ENCODE measurements around the gene DCXR.

The DCXR gene

GRCh38 chr17:82073446-82073845 lies 35.9 kb upstream of the DCXR start:
- DNase-seq (ENCODE audit: low read depth in 1 of 2, low spot score in 1 of 2) = no peak

DNA sequence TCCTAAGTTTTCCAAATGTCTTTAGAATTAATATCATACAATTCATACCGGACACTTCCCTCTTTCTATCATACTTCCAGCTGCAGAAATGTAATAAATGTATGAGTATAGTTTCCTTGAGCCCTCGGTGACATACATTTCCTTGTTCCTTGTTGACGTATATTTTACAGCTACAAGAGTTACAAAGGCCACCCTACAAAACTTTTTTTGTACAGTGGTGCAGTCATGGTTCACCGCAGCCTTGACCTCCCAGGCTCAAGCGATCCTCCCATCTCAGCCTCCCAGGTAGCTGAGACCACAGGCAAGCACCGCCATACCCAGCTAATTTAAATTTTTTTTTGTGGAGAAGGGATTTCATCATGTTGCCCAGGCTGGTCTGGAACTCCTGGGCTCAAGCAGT lies 35.3 kb upstream of the DCXR start:
- no peak for DNase-seq (ENCODE audit: low read depth in 1 of 2, low spot score in 1 of 2)

DNA sequence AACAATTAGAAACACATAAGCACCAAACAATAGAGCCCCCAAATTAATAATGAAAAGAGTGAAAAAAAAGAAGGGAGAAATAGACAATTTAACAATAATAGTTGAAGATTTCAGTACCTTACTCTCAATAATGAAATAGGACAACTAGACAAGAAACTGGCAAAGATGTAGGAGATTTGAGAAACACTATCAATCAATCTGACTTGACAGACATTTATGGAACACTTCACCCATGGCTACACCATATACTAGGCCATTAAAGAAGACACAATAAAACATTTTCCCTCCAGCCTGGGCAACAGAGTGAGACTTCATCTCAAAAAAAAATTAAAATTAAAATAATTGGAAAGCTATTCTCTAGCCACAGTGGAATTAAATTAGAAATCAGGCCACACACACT lies 33.1 kb upstream of the DCXR start:
- no peak for DNase-seq (ENCODE audit: low read depth in 1 of 2, low spot score in 1 of 2)

DNA sequence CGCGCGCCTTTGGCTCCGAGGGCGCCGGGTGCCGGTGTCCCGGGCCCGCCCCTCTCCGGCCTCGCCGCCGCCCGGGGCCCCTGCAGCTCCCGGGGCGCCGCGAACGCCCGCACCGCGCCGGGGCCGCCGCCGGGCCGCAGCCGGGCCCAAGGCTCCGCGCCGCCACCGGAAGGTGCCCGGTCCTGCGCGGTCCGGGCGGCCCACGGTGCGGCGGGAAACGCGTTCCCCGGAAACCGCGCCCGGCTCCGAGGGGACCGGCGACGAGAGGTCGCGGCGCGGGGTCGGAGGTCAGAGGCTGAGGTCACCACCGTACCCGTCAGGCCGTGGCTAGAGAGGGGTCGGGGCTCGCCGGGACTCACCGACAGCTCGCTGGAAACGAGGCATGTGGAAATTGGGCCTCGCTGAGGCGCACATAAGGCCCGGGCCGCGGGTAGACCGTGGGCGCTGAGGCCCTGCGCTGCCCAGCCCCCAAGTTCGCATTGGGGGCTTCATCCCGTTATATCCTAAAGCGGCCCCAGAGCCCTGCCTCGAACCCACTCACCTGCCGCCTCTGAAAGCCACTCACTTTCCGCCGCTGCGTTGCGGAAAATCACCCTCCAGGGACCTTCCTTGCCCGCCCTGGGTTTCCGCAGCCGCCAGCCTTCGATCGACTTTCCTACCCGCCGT lies 28.3 kb upstream of the DCXR start, which contains the start of gene DUS1L:
Gene DUS1L, minus strand, starts transcription at position 167 of the 666 bp plus-strand sequence. CDS start 745 bp downstream, outside the sequence.
- DNase-seq (ENCODE audit: low read depth in 1 of 2, low spot score in 1 of 2) = peak; percentile 51 to 63

DNA sequence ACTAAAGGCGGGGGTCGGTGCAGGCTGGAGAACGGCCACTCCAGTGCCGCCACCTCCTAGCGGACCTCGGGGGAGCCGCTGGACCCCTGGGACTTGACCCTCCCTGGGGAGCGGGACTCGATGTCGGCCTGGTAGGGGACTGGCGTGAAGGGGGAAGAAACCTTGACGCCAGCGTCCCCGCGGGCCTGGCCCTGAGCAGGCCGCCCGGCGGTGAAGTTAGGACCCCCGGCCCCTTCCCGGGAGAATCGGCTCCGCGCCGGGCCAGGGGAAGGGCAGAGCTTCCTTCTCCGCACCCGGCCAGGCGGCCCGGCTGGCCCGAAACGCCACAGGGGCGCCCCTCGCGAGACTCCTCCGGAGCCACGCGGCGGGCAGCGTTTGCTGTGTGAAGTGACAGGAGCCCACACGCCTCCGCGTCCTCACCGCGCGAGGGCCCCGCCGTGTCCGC lies 27.7 kb upstream of the DCXR start:
- DNase-seq (ENCODE audit: low read depth in 1 of 2, low spot score in 1 of 2) = no peak

- no peak for DNase-seq (ENCODE audit: low read depth in 1 of 2, low spot score in 1 of 2)
These were observed 27.1 kb upstream of the DCXR start for GRCh38 chr17:82064433-82065192.

DNA sequence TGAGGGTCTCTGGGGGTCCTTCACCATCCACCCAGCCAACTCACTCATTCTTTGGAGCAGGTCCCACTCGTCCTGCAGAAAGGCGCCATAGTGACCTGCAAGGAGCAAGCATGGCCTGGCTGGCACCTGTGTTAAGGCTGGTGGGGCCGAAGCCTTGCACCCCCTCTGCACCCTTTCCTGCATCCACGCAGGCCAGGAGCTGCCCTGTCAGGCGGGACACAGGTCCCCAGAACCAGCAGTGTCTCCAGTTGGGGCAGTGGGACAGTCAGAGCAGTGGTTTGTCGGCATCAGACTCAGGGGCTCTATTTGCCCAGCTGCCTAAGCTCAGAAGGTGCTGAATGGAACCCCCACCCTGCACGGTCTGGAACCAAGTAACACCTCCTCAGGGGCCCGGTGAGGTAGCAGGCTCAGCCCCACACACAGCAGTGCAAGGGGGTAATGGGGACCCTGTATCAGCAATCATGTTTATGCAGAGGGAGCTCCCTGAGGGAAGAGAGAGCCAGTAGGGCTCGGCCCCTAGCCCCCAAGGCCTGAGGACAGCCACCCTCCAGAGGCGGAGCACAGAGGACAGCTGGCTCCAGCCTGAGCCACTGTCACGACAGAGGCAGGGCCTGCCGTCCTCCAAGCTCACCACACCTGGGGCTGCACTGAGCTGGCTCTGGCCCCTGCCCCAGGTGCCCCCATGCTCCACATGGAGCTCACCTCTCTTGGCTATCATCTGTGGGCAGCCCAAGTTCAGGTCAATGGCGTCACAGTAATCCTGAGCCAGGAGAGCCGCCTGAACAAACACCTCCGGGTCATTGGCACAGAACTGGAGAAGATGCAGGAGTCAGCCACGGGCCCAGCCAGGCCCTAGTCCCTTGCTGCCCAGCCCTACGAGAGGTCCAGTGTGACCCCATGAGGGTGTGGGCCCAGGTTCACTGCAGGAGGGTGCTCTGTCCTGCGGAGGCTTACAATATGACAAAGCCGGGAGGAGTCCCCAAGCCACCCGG lies 26.2 kb upstream of the DCXR start:
- DNase-seq (ENCODE audit: low read depth in 1 of 2, low spot score in 1 of 2) = no peak

GRCh38 chr17:82062984-82063368 lies 25.5 kb upstream of the DCXR start:
- DNase-seq (ENCODE audit: low read depth in 1 of 2, low spot score in 1 of 2) = no peak

DNA sequence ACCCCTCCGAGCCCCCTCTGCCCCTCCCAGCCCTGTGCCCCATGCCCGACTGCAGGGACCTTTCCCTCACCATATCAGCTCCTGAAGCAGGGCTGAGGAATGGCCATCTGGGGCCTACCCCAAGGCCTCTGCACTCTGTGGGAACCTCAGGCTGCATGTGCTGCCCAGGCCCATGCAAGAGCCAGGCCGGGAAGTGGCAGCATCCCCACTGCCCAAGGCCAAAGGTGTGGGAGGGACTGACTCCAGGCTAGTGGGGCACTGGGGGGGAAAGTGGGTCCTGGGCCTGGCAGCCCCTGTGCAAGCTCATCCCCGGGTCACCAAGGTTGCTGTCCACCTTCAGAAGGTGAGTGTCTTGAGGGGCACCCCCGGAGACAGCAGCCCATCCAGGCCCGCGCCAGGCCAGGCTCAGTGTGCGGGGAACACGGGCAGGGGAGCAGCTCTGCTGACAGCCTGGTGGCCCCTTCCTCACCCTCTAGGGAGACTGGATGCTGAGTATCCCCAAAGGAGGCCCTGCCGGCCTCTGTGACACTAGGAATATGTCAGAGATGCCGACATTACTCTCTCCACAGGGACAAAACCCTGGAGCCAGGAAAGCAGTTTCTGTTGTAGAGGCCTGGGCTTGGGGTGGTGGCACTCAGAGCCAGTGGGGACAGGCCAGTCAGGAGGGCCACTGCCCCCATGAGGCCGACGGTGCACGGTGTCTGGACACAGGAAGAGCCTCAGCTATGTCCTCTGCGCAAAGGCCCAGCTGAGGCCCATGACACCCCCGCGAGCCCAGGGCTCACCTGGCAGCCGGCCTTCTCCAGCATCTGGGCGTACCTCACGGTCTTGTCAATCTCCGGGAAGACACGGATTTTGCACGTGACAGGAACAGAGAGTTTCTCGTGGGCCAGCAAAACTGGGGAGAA lies 24.8 kb upstream of the DCXR start:
- no peak for DNase-seq (ENCODE audit: low read depth in 1 of 2, low spot score in 1 of 2)

DNA sequence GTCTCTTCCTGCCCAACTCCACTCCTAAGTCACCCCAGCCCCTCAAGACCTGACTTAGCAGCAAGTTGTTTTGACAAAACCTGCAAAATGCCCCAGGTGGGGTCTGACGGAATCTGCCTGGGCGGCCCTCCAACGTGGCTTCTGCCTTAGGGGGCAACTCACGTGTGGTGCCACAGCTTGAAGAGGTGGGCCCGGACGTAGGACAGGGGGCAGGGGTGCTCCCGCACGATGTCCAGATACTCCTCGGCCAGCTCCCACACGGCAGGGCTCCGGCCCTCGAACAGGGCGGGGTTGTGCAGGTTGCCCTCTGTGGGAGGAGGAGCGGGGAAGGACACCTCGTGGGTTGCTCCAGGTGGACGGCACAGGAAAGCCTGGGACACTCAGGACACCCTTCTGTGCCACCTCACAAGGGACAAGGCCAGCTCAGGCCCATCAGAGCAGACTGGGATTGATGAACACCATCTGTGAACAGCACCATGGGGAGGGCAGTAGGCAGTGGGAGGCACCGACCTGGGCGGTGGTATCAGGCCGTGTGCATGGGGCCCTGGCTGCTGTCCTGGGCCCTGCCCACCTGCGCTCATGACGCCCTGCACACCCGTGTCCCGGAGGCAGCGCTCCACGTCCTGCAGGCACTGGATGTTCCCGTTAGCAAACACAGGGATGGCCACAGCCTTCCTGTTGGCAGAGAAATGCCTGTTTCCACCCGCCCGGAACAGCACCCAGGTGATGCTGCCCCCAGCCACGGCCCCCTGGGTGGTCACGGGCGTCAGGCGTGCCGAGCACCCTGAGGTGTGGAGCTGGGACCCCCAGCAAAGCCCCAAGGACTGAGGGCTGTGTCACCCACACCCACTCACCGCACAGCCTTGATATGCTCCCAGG lies 23.8 kb upstream of the DCXR start:
- no peak for DNase-seq (ENCODE audit: low read depth in 1 of 2, low spot score in 1 of 2)

DNA sequence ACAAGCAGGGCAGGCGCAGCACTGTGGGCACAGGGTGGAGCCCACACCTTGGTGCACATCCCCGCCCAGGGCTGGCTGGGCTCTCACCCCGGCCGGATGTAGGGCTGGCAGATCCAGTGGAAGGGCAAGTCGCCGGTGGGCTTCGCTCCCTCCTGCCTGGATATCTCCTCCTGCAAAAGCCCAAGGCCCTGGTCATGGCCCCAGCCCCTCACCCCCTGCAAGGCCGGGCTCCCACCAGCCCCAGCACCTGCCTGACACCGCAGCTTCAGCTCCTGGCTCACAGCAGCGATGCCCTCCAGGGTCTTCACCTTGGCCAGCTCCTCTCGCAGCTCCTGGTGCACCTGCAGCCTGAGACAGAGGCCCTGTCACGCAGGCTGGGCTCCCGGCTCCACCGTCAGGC lies 23.1 kb upstream of the DCXR start:
- DNase-seq (ENCODE audit: low read depth in 1 of 2, low spot score in 1 of 2) = no peak

DNA sequence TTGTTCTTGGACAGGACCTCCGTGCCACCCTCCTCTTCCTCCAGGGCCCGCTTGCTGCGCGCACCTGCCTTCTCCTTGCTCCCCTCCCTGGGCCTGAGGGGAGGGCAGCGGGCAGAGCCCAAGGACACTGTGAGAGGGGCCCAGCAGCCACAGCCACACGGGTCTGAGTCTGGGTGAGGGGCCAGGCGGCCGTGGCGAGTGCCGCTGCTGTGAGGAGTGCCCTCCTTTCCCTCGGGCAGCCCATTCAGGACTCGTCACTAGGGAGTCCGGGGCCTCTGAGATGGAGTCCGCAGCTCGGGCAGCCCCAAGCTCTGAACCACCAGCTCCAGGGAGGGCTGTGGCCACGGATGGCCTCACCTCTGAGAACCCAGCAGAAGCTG lies 22.5 kb upstream of the DCXR start:
- DNase-seq (ENCODE audit: low read depth in 1 of 2, low spot score in 1 of 2) = no peak

DNA sequence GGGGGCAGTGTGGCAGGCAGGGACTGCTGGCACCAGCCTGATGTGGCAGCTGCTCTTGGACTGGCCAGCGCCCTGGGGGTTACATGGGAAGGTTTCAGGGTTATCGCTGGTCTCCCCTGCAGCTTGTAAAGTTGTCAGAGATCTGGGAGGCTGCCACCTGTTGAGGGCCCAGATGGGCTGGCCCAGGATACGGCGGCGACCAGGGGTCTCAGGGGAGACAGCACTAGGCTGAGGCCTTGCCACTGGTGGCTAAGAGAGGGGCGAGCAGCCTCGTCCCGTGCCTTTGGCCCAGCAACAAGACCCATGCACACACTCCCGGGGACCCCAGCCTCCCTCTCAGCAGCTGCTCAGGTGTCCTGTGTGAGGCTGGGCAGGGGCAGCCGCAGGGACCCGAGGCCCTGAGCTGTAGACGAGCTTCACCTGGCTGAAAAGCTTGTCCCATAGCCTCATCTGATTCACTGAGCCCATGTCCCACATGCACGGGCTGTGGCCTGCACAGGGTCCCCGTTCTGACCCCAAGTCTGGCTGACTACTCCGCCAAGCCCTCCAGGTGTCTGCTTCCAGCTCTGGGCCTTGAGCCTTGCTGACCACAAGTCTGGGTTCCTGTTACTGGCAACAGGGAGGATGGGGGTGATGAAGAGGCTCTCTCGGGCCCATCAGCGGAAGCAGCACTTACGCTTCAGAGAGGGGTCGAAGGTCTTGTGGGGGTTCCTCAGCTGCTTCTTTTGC lies 21.9 kb upstream of the DCXR start:
- DNase-seq (ENCODE audit: low read depth in 1 of 2, low spot score in 1 of 2) = no peak

GRCh38 chr17:82058855-82059249 lies 21.4 kb upstream of the DCXR start:
- no peak for DNase-seq (ENCODE audit: low read depth in 1 of 2, low spot score in 1 of 2)

- DNase-seq (ENCODE audit: low read depth in 1 of 2, low spot score in 1 of 2) = no peak
These were observed 20.8 kb upstream of the DCXR start for GRCh38 chr17:82058230-82058854.

- no peak for DNase-seq (ENCODE audit: low read depth in 1 of 2, low spot score in 1 of 2)
These were observed 19.5 kb upstream of the DCXR start for GRCh38 chr17:82056729-82057621.

DNA sequence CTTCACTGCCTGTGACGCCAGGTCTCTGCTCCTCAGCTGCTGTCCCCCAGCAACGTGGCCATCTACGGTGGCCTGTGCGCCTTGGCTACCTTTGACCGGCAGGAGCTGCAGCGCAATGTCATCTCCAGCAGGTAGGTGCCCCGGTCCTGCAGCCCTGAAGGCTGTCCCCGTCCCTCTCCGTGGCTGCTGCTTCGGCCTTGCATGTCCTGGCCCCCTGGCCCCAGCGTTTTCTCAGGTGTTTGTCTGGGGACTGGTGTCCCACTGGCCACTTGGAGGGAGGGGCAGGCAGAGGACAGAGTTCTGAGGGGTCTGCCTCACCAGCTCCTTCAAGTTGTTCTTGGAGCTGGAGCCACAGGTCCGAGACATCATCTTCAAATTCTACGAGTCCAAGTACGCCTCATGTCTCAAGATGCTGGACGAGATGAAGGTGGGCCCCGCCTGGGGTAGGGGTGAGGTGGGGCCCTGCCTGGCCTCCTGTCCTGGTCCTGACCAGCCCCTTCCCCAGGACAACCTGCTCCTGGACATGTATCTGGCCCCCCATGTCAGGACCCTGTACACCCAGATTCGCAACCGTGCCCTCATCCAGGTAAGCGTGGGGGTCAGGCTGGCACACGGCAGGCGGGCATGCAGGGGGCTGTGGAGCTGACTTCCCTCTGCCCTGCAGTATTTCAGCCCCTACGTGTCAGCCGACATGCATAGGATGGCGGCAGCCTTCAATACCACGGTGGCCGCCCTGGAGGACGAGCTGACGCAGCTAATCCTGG lies 18.6 kb upstream of the DCXR start:
- no peak for DNase-seq (ENCODE audit: low read depth in 1 of 2, low spot score in 1 of 2)
